HEK293T (cell line): Measurements from ENCODE around the gene TMEM208.

ENCODE experiments used
- CTCF ChIA-PET: fragments of 350-600 bp; formaldehyde crosslinking; extraction: SDS; loops from one replicate; lab custom pipeline; 2021; ENCODE audit warnings: antibody characterized with exemption, inconsistent platforms; lab: Yijun Ruan, JAX
- POLR2A ChIA-PET: fragments of 350-600 bp; formaldehyde crosslinking; extraction: SDS; loops from one replicate; lab custom pipeline; 2020; ENCODE audit warnings: antibody characterized with exemption, inconsistent platforms; lab: Yijun Ruan, JAX
- DNase-seq: peaks from one replicate; pipeline ENCODE4 v3.0.0; 2012; ENCODE audit warnings: mixed read lengths; ENCODE audit errors: extremely low spot score
- ARNT ChIP-seq: fragments of 450-650 bp; IDR thresholded peaks from 2 replicates; pipeline ENCODE4 v1.6.1; 2017; ENCODE audit warnings: mild to moderate bottlenecking
- BHLHE40 ChIP-seq: fragments of 450-650 bp; IDR thresholded peaks from 2 replicates; pipeline ENCODE4 v1.6.1; 2016; ENCODE audit warnings: mild to moderate bottlenecking, moderate library complexity, borderline replicate concordance
- CTBP1 ChIP-seq: fragments of 450-650 bp; IDR thresholded peaks from 2 replicates; pipeline ENCODE4 v1.6.1; 2016; ENCODE audit warnings: borderline replicate concordance
- ELF4 ChIP-seq: fragments of 450-650 bp; IDR thresholded peaks from 2 replicates; pipeline ENCODE4 v1.6.1; 2017; ENCODE audit warnings: antibody characterized with exemption
- FOXA1 ChIP-seq: fragments of 450-650 bp; IDR thresholded peaks from 2 replicates; pipeline ENCODE4 v1.6.1; 2016; ENCODE audit warnings: mild to moderate bottlenecking
- FOXK2 ChIP-seq: fragments of 450-650 bp; IDR thresholded peaks from 2 replicates; pipeline ENCODE4 v1.6.1; 2016; ENCODE audit warnings: mild to moderate bottlenecking
- FOXM1 ChIP-seq: fragments of 450-650 bp; IDR thresholded peaks from 2 replicates; pipeline ENCODE4 v1.6.1; 2017; ENCODE audit warnings: mild to moderate bottlenecking, borderline replicate concordance
- HDGF ChIP-seq: fragments of 450-650 bp; IDR thresholded peaks from 2 replicates; pipeline ENCODE4 v1.6.1; 2017; ENCODE audit warnings: antibody characterized with exemption, borderline replicate concordance
- L3MBTL2 ChIP-seq: fragments of 450-650 bp; conservative IDR thresholded peaks from 2 replicates; pipeline ENCODE4 v1.6.1; 2016; ENCODE audit warnings: mild to moderate bottlenecking
- LEF1 ChIP-seq: fragments of 450-650 bp; IDR thresholded peaks from 2 replicates; pipeline ENCODE4 v1.6.1; 2017; ENCODE audit warnings: mild to moderate bottlenecking, borderline replicate concordance
- NFRKB ChIP-seq: fragments of 450-650 bp; IDR thresholded peaks from 2 replicates; pipeline ENCODE4 v1.6.1; 2016; ENCODE audit warnings: mild to moderate bottlenecking, moderate library complexity
- SP1 ChIP-seq: fragments of 450-650 bp; IDR thresholded peaks from 2 replicates; pipeline ENCODE4 v1.6.1; 2017
- SUZ12 ChIP-seq: fragments of 450-650 bp; IDR thresholded peaks from 2 replicates; pipeline ENCODE4 v1.6.1; 2016; ENCODE audit warnings: mild to moderate bottlenecking
- TARDBP ChIP-seq: fragments of 450-650 bp; IDR thresholded peaks from 2 replicates; pipeline ENCODE4 v1.6.1; 2016
- ZNF384 ChIP-seq: fragments of 450-650 bp; IDR thresholded peaks from 2 replicates; pipeline ENCODE4 v1.6.1; 2016
- TF ChIP-seq, protein P1 (sequence below): fragments of 450-650 bp; IDR thresholded peaks from 2 replicates; pipeline ENCODE4 v1.6.1; 2016

TMEM208 gene

DNA sequence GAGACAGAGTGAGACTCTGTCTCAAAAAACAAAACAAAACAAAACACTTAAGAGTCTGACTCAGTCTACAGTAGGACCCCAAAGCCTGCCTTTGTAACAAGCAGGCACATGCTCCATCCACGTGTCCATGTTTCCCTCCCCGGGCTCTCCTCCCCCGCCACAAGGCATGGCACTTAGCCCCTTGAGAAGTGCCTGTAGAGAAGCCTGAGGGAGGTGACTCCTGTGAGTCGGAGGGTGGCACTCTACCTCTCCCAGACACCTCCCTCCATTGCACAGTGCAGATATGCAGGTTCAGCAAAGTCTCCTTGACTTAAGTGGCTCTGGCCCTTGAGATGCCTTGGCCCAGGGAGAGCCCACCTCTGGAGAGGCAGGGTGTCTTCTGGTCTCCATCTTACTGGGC lies 13.6 kb downstream of the TMEM208 start:
- DNase-seq: no peak
- ChIA-PET POLR2A (no interaction called here), CTCF (no interaction called here)
- TF ChIP-seq TARDBP (no peak), FOXK2 (no peak), FOXA1 (no peak), BHLHE40 (no peak), FOXM1 (no peak), ZNF384 (no peak), ELF4 (no peak), L3MBTL2 (no peak), ARNT (no peak), CTBP1 (no peak), HDGF (no peak), SUZ12 (no peak), NFRKB (no peak), LEF1 (no peak), SP1 (no peak)
- TF ChIP-seq, protein P1, sequence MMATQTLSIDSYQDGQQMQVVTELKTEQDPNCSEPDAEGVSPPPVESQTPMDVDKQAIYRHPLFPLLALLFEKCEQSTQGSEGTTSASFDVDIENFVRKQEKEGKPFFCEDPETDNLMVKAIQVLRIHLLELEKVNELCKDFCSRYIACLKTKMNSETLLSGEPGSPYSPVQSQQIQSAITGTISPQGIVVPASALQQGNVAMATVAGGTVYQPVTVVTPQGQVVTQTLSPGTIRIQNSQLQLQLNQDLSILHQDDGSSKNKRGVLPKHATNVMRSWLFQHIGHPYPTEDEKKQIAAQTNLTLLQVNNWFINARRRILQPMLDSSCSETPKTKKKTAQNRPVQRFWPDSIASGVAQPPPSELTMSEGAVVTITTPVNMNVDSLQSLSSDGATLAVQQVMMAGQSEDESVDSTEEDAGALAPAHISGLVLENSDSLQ: no peak

DNA sequence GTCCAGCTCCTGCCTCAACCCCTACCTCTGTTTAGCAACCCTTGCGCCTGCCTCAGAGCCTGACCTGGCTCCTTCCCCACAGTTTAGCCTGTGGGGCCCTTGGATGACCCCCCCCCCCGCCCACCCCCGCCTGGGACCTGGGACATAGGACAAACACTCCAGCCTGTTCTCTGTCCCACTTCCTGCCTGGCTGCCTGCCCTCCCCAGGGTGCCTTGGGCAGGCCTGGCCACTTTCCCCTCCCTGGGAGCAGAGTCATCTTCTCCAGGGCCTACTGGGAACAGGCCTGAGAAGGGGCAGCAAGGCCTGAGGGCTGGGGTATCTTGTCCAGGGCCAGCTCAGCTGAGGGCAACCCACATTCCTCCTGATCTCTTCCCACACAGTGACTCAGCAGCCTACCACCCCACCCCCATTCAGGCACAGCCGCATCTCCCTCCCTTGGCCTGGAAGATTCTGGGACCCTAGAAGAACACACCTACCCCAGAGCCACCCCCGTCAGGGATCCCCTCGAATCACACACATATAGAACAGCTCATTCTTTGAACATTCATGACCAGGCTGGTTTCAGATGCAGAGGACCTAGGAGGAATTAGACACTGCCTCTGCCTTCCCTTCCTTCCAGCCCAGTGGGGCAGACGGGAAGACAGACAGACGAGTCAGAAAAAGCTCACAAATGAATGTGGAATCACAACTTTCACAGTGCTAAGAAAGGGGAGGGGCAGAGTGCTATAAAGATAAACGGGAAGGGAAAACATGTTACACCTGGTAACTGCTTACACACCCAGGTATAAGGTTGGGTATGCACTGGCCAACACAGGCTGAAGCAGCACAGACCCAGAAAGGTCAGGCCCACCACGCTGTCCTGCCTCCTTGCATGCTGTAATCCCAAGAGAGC lies 14.3 kb downstream of the TMEM208 start:
- TF ChIP-seq L3MBTL2: no peak
- no peak for TF ChIP-seq ZNF384
- TF ChIP-seq FOXM1: no peak
- ChIA-PET CTCF (no interaction called here), POLR2A (interaction anchor here (1.5 kb wide), 1 partner anchor 7 kb away, joined by 3 read pairs; no protein-coding TSS in a partner anchor)
- DNase-seq: no peak

DNA sequence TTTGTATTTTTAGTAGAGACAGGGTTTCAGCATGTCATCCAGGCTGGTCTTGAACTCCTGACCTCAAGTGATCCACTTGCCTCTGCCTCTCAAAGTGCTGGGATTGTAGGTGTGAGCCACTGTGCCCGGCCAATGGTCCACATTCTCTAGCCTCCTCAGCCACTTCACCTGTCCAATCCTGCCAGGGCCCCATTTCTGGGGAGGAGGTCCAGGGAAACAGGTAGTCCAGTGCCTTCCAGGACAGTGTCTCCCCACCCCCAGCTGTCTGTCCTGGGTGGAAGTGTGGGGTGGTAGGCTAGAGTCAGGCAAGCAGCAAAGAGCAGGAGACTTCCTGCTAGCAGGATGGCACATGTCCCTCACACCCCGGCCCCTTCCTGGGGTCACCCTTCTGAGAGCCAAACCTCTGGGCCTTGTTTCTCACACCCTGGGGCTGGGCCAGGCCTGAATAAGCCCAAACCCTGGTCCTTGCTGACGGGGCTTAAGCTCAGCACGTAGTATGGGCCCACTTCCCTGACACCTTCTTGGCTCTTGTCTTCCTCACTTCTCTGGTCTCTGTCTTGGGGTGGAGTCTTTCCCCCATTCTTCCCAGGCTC lies 15.3 kb downstream of the TMEM208 start:
- no peak for TF ChIP-seq SP1
- TF ChIP-seq FOXM1: no peak
- TF ChIP-seq ARNT: no peak
- TF ChIP-seq ZNF384: no peak
- no peak for TF ChIP-seq BHLHE40
- CTCF ChIA-PET: no interaction called here
- POLR2A ChIA-PET: interaction anchor here (1.5 kb wide), 2 partner anchors 8 to 11 kb away, joined by 3 to 4 read pairs; no protein-coding TSS in a partner anchor
- no peak for DNase-seq

DNA sequence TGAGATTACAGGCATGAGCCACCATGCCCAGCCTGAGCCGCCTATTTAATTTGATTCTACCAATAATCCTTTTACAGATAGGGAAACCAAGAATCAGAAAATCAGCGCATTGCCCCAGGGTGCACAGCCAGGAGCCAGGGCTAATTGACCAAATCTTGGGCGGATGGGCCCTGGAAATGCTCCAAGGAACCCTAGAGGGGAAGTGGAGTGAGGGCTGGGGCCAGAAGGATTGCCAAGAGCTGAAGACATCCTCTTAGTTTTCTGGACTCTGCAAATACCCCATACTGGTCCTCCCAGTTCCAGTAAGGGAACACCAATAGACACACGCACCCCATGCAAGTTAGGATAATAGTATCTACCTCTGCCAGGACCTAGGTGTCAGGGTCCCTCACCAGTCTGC lies 16.6 kb downstream of the TMEM208 start:
- CTCF ChIA-PET: no interaction called here
- DNase-seq: no peak
- POLR2A ChIA-PET: interaction anchor here (1.5 kb wide), 1 partner anchor 12 kb away, joined by 4 read pairs; no protein-coding TSS in a partner anchor

DNA sequence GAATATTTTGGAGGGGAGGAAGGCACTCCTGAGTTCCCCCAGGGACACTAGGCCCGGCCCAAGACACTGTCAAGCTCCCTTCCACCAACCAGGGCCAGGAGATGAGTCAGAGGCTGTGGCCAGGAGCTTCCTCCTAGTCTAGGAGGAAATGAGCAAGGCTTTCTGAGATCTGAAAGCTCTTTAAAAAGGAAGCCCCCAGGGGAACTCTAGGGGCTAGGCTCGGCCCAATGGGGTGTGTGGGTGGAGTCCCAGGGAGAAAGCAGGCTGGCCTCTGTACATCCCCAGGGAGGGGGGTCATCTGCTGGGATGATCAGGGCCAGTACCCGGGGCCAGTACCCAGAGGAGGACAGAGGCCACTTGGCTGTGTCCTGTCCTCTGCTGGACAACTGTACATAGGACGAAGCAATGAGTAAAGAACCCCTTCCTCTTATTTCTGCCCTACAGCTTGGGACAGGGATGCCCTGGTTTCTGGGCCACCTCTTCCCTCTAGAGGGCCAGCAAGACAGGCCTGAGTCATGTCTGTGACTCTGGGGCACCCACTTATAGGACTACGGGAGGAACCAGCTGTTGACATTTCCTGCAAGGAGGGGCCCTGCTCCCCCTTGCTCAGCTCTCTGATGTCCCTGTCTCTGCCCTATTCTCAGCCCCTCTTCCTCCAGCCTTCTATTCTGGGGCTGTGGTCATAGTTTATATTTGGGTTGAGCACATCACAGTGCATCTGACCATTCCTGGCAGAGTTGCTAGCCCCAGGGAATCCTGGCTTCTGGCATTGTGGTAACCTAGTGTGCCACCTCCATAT lies 17.7 kb downstream of the TMEM208 start:
- TF ChIP-seq, protein P1: no peak
- TF ChIP-seq ELF4 (no peak), BHLHE40 (no peak), CTBP1 (no peak), FOXA1 (no peak)
- ChIA-PET CTCF (no interaction called here), POLR2A (interaction anchor here (1.0 to 1.4 kb wide), 3 partner anchors 11 to 18 kb away, joined by 4 to 5 read pairs (median 4); partner anchors contain the start of gene TMEM208)
- DNase-seq: no peak

More for the DNA sequence above, 16.6 kb downstream of the TMEM208 start:
- TF ChIP-seq BHLHE40: no peak
- TF ChIP-seq NFRKB: no peak
- TF ChIP-seq SUZ12: no peak
- no peak for TF ChIP-seq FOXA1
- TF ChIP-seq ELF4: no peak
- TF ChIP-seq, protein P1: no peak
- TF ChIP-seq CTBP1: no peak
- TF ChIP-seq L3MBTL2: no peak
- TF ChIP-seq LEF1: no peak
- TF ChIP-seq FOXK2: no peak
- TF ChIP-seq FOXM1: no peak

DNA sequence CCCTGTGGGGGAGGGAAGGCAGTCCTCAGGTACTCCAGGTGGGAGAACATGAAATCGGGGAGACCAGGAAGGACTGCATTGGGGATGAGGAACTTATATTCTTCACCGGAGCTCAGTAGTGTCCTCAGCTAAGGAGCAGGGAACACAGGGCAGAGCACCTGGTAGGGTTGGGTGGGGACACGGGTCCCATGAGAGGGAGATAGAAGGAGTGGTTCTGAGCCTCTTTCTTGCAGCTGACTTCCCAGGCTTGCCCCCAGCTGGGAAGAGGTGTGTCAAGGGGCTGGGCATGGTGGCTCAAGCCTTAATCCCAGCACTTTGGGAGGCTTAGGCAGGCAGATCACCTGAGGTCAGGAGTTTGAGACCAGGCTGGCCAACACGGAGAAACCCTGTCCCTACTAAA lies 18.3 kb downstream of the TMEM208 start:
- CTCF ChIA-PET: no interaction called here
- no peak for TF ChIP-seq ARNT
- no peak for TF ChIP-seq TARDBP
- DNase-seq: no peak
- POLR2A ChIA-PET: interaction anchor here (1.4 to 5.3 kb wide), 4 partner anchors 8 to 47 kb away, joined by 4 to 41 read pairs (median 10); partner anchors contain the start of gene TMEM208
